Heart left ventricle (tissue), 13 donors: ENCODE results near the gene CARD10.

Source experiments
- CTCF ChIP-seq, 12 donors: fragments of 200-600 bp; sonication (generic) in 4 of 12; IDR thresholded peaks; one replicate each; pipeline versions ENCODE4 v1.5.0 to v1.8.0; 2018 to 2022; ENCODE audit warnings: antibody characterized with exemption in 12 of 12, mild to moderate bottlenecking in 5 of 12
- POLR2A ChIP-seq, 2 donors: fragments of 450-650 bp; IDR thresholded peaks; one replicate each; pipeline ENCODE4 v1.6.1; 2017; ENCODE audit warnings: antibody characterized with exemption in 2 of 2, mild to moderate bottlenecking in 2 of 2, moderate library complexity in 2 of 2
- donor health status: ischemic (EF 13 %, LVEDD 7.1; RV severe dilation, severe dysfunction).
- donor health status: DM: no; HTN: yes; CAD: no.
- donor health status: DM: no; HTN: no; CAD: no.
- donor health status: ischemic (EF 25% LVEDD 6.9; RV normal size, moderate dysfunction).
- donor health status: ischemic (EF 25% LVEDD 5.7; RV mildly dilated, moderate dysfunction).
- donor health status: ischemic (EF 35%, LVEDD 5.7; RV mildly dilated, moderate dysfunction).
- donor health status: nonischemic (EF 11% LVEDD 7.7; RV severe dilation, severe dysfunction).
- donor health status: DM: yes; HTN: yes; CAD: no.
- donor health status: PGD.
- donor health status: ischemic (EF 29% LVEDD 5.4; RV normal size, mild dysfunction).
- donor health status: nonischemic (EF 23%, LVEDD 6.1; RV moderate dilation, normal function).

DNA sequence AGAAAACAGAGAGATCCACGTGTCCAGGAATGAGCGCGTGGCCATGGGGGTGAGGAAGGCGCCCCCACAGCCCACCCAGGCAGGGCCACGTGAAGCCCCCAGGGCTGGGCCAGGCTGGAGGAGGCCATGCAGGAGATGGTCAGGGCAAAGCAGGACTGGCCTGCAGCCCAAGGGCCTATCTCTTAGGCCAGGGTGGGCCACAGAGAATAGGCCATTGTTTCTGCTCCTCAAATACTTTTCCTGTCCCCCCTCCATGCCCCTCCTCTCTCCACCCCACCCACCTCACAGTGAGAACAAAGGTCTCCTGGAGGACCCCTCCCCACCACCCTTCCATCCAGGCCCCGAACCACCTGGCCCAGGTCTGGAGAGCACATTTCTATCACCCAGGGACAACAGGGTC, 32.8 kb upstream of the CARD10 start:
- TF ChIP-seq POLR2A (IDR thresholded peaks at IDR 0.05) (no peak), CTCF (IDR thresholded peaks at IDR 0.05) (no peak)
